B cell (primary cell): Measurements from ENCODE around the gene TMEM214. TPM values are rescaled to one million over a fixed set of nuclear protein-coding genes. Genes with fewer than 3 reads are reported as not detected.

Source experiments
- ATAC-seq: fragments of 200-7000 bp; cut with Tn5 transposase; one replicate; pipeline ENCODE4 v1.10.0; 2021; ENCODE audit warnings: low read depth, mild to moderate bottlenecking, moderate number of reproducible peaks, moderate library complexity
- CTCF ChIA-PET: fragments of 350-600 bp; sonication (Branson Sonifier 250); formaldehyde crosslinking; loops from one replicate; lab custom pipeline; 2021; ENCODE audit warnings: antibody characterized with exemption, inconsistent platforms; lab: Charles Lee
- POLR2A ChIA-PET: fragments of 350-600 bp; sonication (Branson Sonifier 250); formaldehyde crosslinking; loops from one replicate; lab custom pipeline; 2021; ENCODE audit warnings: antibody characterized with exemption; lab: Charles Lee
- DNase-seq: peaks from one replicate; pipeline ENCODE4 v3.0.0; 2013
- H2AFZ ChIP-seq: 2 replicates; pipeline ENCODE4 v1.6.1; 2012; ENCODE audit warnings: mild to moderate bottlenecking, low read depth, low read length; ENCODE audit not compliant: insufficient read depth, poor library complexity, severe bottlenecking
- H3K27ac ChIP-seq, 2 donors: 1 replicate in 1 of 2; 2 replicates in 1 of 2; pipeline ENCODE4 v1.5.1; 2012 to 2013; ENCODE audit warnings: low read length in 2 of 2, mild to moderate bottlenecking in 2 of 2, moderate library complexity in 1 of 2
- H3K27me3 ChIP-seq, 4 experiments: fragments of 200-600 bp in 1 of 4; sonication (generic) in 1 of 4; replicated peaks in 1 of 4; 1 replicate in 2 of 4; 2 replicates in 2 of 4; pipeline versions ENCODE4 v1.6.1 to v1.7.0; 2013 to 2016; ENCODE audit warnings: low read length in 3 of 4, mild to moderate bottlenecking in 2 of 4, mixed read lengths in 1 of 4, moderate library complexity in 1 of 4; ENCODE audit not compliant: insufficient read depth in 4 of 4, control insufficient read depth in 3 of 4; ENCODE audit errors: control extremely low read depth in 1 of 4
- H3K36me3 ChIP-seq, 2 experiments: replicated peaks in 1 of 2; 1 replicate in 1 of 2; 2 replicates in 1 of 2; pipeline versions ENCODE4 v1.6.1 to v1.7.1; 2013; ENCODE audit warnings: low read length in 1 of 2; ENCODE audit not compliant: insufficient read depth in 2 of 2, control insufficient read depth in 1 of 2; ENCODE audit errors: control extremely low read depth in 1 of 2, extremely low read depth in 1 of 2
- H3K4me1 ChIP-seq, 2 donors: fragments of 200-600 bp in 1 of 2; sonication (generic) in 1 of 2; 1 replicate in 1 of 2; 2 replicates in 1 of 2; pipeline versions ENCODE4 v1.5.1 to v1.6.1; 2013 to 2017; ENCODE audit warnings: low read length in 2 of 2; ENCODE audit not compliant: control insufficient read depth in 2 of 2, insufficient read depth in 2 of 2
- H3K4me2 ChIP-seq: replicated peaks from 2 replicates; pipeline ENCODE3; 2012; ENCODE audit warnings: mild to moderate bottlenecking, low read depth, low read length; ENCODE audit not compliant: poor library complexity, severe bottlenecking
- H3K4me3 ChIP-seq, 5 experiments: fragments of 200-600 bp in 1 of 5; sonication (generic) in 1 of 5; 1 replicate in 3 of 5; 2 replicates in 2 of 5; pipeline versions ENCODE4 v1.5.1 to v1.7.0; 2011 to 2016; ENCODE audit warnings: low read length in 4 of 5, mild to moderate bottlenecking in 4 of 5, low read depth in 2 of 5, control low read depth in 1 of 5, moderate library complexity in 1 of 5; ENCODE audit not compliant: insufficient read depth in 1 of 5; ENCODE audit errors: control extremely low read depth in 1 of 5, extremely low read depth in 1 of 5
- H3K79me2 ChIP-seq: fragments of 200-600 bp; sonication (generic); one replicate; pipeline ENCODE4 v1.6.0; 2016; ENCODE audit warnings: low read length; ENCODE audit not compliant: control insufficient read depth, insufficient read depth
- H3K9ac ChIP-seq: fragments of 200-600 bp; sonication (generic); 2 replicates; pipeline ENCODE4 v1.6.1; 2017; ENCODE audit warnings: mild to moderate bottlenecking, low read length, moderate library complexity
- H3K9me3 ChIP-seq, 3 donors: one replicate each; pipeline versions ENCODE4 v1.6.1 to v1.7.1; 2013; ENCODE audit warnings: low read length in 2 of 3; ENCODE audit not compliant: control insufficient read depth in 2 of 3, insufficient read depth in 1 of 3; ENCODE audit errors: control extremely low read depth in 1 of 3
- H4K20me1 ChIP-seq: 2 replicates; pipeline ENCODE4 v1.6.0; 2012; ENCODE audit warnings: mild to moderate bottlenecking, low read length; ENCODE audit not compliant: insufficient read depth, control insufficient read depth, poor library complexity, severe bottlenecking
- H3K27ac Mint-ChIP-seq: one replicate; pipeline ENCODE4 v1.8.0; 2021; ENCODE audit warnings: mixed read lengths
- H3K27me3 Mint-ChIP-seq: one replicate; pipeline ENCODE4 v1.8.0; 2021; ENCODE audit warnings: mixed read lengths
- H3K4me1 Mint-ChIP-seq: one replicate; pipeline ENCODE4 v1.8.0; 2021; ENCODE audit warnings: mixed read lengths
- H3K4me3 Mint-ChIP-seq: one replicate; pipeline ENCODE4 v1.8.0; 2021; ENCODE audit warnings: mixed read lengths
- H3K9me3 Mint-ChIP-seq: one replicate; pipeline ENCODE4 v1.8.0; 2022; ENCODE audit warnings: mixed read lengths; ENCODE audit not compliant: insufficient read depth
- CTCF ChIP-seq: fragments of 200-600 bp; IDR thresholded peaks from one replicate; pipeline ENCODE4 v1.8.0; 2022; ENCODE audit warnings: antibody characterized with exemption, mild to moderate bottlenecking
- EZH2 ChIP-seq: IDR thresholded peaks from 2 replicates; pipeline ENCODE4 v1.6.1; 2012; ENCODE audit warnings: borderline replicate concordance, low read depth, mild to moderate bottlenecking, moderate library complexity, low read length; ENCODE audit not compliant: insufficient read depth, poor library complexity, severe bottlenecking
- WGBS: methylation state at CpG from one replicate; pipeline ENCODE4 v1.1.5; 2013; ENCODE audit warnings: missing lambda C conversion rate; ENCODE audit not compliant: insufficient coverage; 5-methylcytosine and 5-hydroxymethylcytosine counted together
- intact Hi-C: fragments of 100-400 bp; cut with micrococcal nuclease; formaldehyde crosslinking; loops from one replicate; pipeline ENCODE4 v1.10.0; 2022
- polyA plus RNA-seq: library from polyadenylated mRNA; depleted of rRNA; stranded (reverse); fragments of >200 nt; gene quantifications from 2 replicates; pipeline ENCODE4 v1.2.3, GENCODE V29; 2012
- total RNA-seq, 2 donors: library from RNA; stranded (reverse); fragments of 120-200 nt in 1 of 2; gene quantifications; 1 replicate in 1 of 2; 2 replicates in 1 of 2; pipeline versions ENCODE4 v1.2.3 to v1.2.4, GENCODE V29; 2013 to 2022

Gene TMEM214
- total and polyA plus RNA-seq, 2 donors (not counting 1 experiment from before 2014, with no cell fraction given): 80.1 to 91.1 TPM

- H3K9ac ChIP-seq: no peak overlapping the region
- TF ChIP-seq EZH2 (no peak), CTCF (no peak)
- no peaks in the 10 kb centered on the region for H4K20me1 ChIP-seq
- H3K9me3 ChIP-seq: no peaks in the 10 kb centered on the region
- no peaks in the 10 kb centered on the region for H3K4me1 Mint-ChIP-seq
- WGBS: 97% methylated on average over 8 of the region's 13 CpGs
- no peaks in the 10 kb centered on the region for H3K9me3 Mint-ChIP-seq
- peaks cover 7% of the 10 kb centered on the region for H3K79me2 ChIP-seq
- CTCF ChIA-PET: interaction anchor here (1.2 to 2.4 kb wide), 3 partner anchors 64 to 255 kb away, joined by 4 to 11 read pairs (median 5); no protein-coding TSS in a partner anchor
- intact Hi-C loops: no loop called here
- DNase-seq (no peak), ATAC-seq (no peak)
- no peaks in the 10 kb centered on the region for H3K27me3 ChIP-seq
- no peak overlapping the region for H3K4me2 ChIP-seq
- H3K27ac Mint-ChIP-seq: no peak overlapping the region
- H3K27ac ChIP-seq: no peak overlapping the region
- H3K27me3 Mint-ChIP-seq: no peaks in the 10 kb centered on the region
- H2AFZ ChIP-seq: no peak overlapping the region
- no peak overlapping the region for H3K4me3 ChIP-seq
- H3K36me3 ChIP-seq: peaks cover 0 to 3% of the 10 kb centered on the region in 2 experiments
- POLR2A ChIA-PET: no interaction called here
- H3K4me1 ChIP-seq: no peaks in the 10 kb centered on the region
- no peak overlapping the region for H3K4me3 Mint-ChIP-seq
Measured at GRCh38 chr2:27025281-27025800, 7.4 kb upstream of the TMEM214 start.
